Esophagus muscularis mucosa (tissue), 3 donors: Measurements from ENCODE around the gene DNAH7.

Experiments
- POLR2A ChIP-seq: fragments of 450-650 bp; IDR thresholded peaks from one replicate; pipeline ENCODE4 v1.6.1; 2017; ENCODE audit warnings: antibody characterized with exemption, moderate library complexity, mild to moderate bottlenecking, low read depth
- POLR2AphosphoS5 ChIP-seq, 2 donors: sonication (generic); formaldehyde crosslinking; IDR thresholded peaks; one replicate each; pipeline ENCODE4 v1.6.1; 2017; ENCODE audit warnings: antibody characterized with exemption in 2 of 2
- TF ChIP-seq, protein P1 (sequence below), 3 experiments: fragments of 200-600 bp in 2 of 3; fragments of 450-650 bp in 1 of 3; sonication (generic) in 2 of 3; IDR thresholded peaks; one replicate each; pipeline ENCODE4 v1.5.1; 2017 to 2019; ENCODE audit warnings: antibody characterized with exemption in 3 of 3, mild to moderate bottlenecking in 2 of 3, moderate library complexity in 1 of 3

DNA sequence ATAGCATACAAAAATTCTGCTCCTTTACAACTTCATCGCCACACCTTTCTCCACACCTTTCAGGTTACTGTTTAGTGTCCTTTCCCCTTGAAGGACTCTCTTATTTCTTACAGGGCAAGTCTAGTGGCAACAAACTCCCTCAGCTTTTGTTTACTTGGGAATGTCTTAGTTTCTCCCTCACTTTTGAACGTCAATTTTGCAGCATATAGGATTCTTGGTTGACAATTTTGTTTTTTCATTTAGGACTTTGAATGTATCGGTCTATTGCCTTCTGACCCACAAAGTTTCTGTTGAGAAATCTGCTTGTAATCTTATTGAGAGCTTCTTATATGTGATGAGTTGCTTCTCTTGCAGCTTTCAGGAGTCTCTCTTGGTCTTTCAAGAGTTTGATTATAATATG is 368.2 kb downstream of the DNAH7 start:
- TF ChIP-seq, protein P1, sequence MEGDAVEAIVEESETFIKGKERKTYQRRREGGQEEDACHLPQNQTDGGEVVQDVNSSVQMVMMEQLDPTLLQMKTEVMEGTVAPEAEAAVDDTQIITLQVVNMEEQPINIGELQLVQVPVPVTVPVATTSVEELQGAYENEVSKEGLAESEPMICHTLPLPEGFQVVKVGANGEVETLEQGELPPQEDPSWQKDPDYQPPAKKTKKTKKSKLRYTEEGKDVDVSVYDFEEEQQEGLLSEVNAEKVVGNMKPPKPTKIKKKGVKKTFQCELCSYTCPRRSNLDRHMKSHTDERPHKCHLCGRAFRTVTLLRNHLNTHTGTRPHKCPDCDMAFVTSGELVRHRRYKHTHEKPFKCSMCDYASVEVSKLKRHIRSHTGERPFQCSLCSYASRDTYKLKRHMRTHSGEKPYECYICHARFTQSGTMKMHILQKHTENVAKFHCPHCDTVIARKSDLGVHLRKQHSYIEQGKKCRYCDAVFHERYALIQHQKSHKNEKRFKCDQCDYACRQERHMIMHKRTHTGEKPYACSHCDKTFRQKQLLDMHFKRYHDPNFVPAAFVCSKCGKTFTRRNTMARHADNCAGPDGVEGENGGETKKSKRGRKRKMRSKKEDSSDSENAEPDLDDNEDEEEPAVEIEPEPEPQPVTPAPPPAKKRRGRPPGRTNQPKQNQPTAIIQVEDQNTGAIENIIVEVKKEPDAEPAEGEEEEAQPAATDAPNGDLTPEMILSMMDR (IDR thresholded peaks at IDR 0.05): no peak
- TF ChIP-seq POLR2A (no peak), POLR2AphosphoS5 (IDR thresholded peaks at IDR 0.05) (no peak)
